HepG2 (cell line): ENCODE measurements around the gene FHIT. TPM values are rescaled to one million over a fixed set of nuclear protein-coding genes. Genes with fewer than 3 reads are reported as not detected.
A peak's percentile ranks its signal among the peaks of the same experiment; 100 is the strongest.

Source experiments
- AKNA ChIP-seq: sonication (generic); formaldehyde crosslinking; IDR thresholded peaks from 2 replicates; pipeline ENCODE4 v1.4.0; 2020; ENCODE audit warnings: missing genetic modification reagents, borderline replicate concordance
- GATA4 ChIP-seq: sonication (generic); IDR thresholded peaks from 2 replicates; pipeline ENCODE4 v1.6.1; 2016; ENCODE audit warnings: antibody characterized with exemption, low read depth, borderline replicate concordance
- KDM3A ChIP-seq: IDR thresholded peaks from 2 replicates; pipeline ENCODE4 v1.6.1; 2018; ENCODE audit warnings: low read depth, missing compliant biosample characterization
- MTF2 ChIP-seq: sonication (generic); formaldehyde crosslinking; IDR thresholded peaks from 2 replicates; pipeline ENCODE4 v1.5.0; 2020; ENCODE audit warnings: missing genetic modification reagents, borderline replicate concordance
- PATZ1 ChIP-seq: sonication (generic); formaldehyde crosslinking; IDR thresholded peaks from 2 replicates; pipeline ENCODE4 v1.4.0; 2020; ENCODE audit warnings: missing genetic modification reagents
- PRDM15 ChIP-seq: sonication (generic); formaldehyde crosslinking; IDR thresholded peaks from 2 replicates; pipeline ENCODE4 v1.4.0; 2020; ENCODE audit warnings: missing genetic modification reagents
- PRDM4 ChIP-seq: sonication (generic); formaldehyde crosslinking; IDR thresholded peaks from 2 replicates; pipeline ENCODE4 v1.9.0; 2021; ENCODE audit warnings: missing genetic modification reagents, borderline replicate concordance
- RBM22 ChIP-seq: fragments of 200-400 bp; formaldehyde crosslinking; optimal IDR thresholded peaks from 2 replicates; pipeline ENCODE3; 2017; ENCODE audit warnings: mild to moderate bottlenecking, low read length, moderate library complexity
- RFX1 ChIP-seq: fragments of 450-650 bp; IDR thresholded peaks from 2 replicates; pipeline ENCODE4 v1.6.1; 2017
- SNAPC5 ChIP-seq: sonication (generic); formaldehyde crosslinking; IDR thresholded peaks from 2 replicates; pipeline ENCODE4 v1.8.1; 2023; ENCODE audit warnings: mild to moderate bottlenecking, missing genetic modification reagents, borderline replicate concordance
- ZBTB26 ChIP-seq: IDR thresholded peaks from 2 replicates; pipeline ENCODE4 v1.6.1; 2016; ENCODE audit warnings: missing compliant biosample characterization, missing genetic modification reagents, borderline replicate concordance
- ZNF24 ChIP-seq: fragments of 450-650 bp; IDR thresholded peaks from 2 replicates; pipeline ENCODE4 v1.6.1; 2017; ENCODE audit warnings: antibody characterized with exemption, mild to moderate bottlenecking
- ZNF264 ChIP-seq: sonication (generic); formaldehyde crosslinking; IDR thresholded peaks from 2 replicates; pipeline ENCODE4 v1.4.0; 2020; ENCODE audit warnings: missing genetic modification reagents
- ZNF3 ChIP-seq: IDR thresholded peaks from 2 replicates; pipeline ENCODE4 v1.7.0; 2017; ENCODE audit warnings: inconsistent platforms
- ZNF558 ChIP-seq: sonication (generic); formaldehyde crosslinking; IDR thresholded peaks from 2 replicates; pipeline ENCODE4 v1.9.0; 2022; ENCODE audit warnings: mild to moderate bottlenecking, missing genetic modification reagents, borderline replicate concordance
- ZNF709 ChIP-seq: sonication (generic); formaldehyde crosslinking; IDR thresholded peaks from 2 replicates; pipeline ENCODE4 v1.5.0; 2020; ENCODE audit warnings: mild to moderate bottlenecking, missing genetic modification reagents
- polyA plus RNA-seq, 8 experiments: library from polyadenylated mRNA; depleted of rRNA in 3 of 8; stranded (reverse) in 7 of 8; unstranded in 1 of 8; fragments of >200 nt; fragmentation: Illumina TruSeq in 4 of 8; extraction: Trizol in 4 of 8; gene quantifications; 2 replicates each; pipeline versions ENCODE4 v1.2.1 to v1.2.3, GENCODE V29; 2011 to 2016; ENCODE audit warnings: low read depth in 4 of 8, missing spikeins in 1 of 8, mixed read lengths in 1 of 8; ENCODE audit not compliant: insufficient read depth in 1 of 8
- total RNA-seq, 5 experiments: library from RNA; depleted of rRNA; stranded (reverse); fragments of >200 nt; fragmentation: Illumina TruSeq; extraction: Trizol; gene quantifications; 2 replicates each; pipeline ENCODE4 v1.2.3, GENCODE V29; 2016; ENCODE audit warnings: low read depth in 1 of 5

FHIT gene
- total and polyA plus RNA-seq, 2 of the 13 experiments (the other 11 are each of a cell fraction or from before 2014, with no cell fraction given) = 4.0 to 4.6 TPM

- TF ChIP-seq ZBTB26 (no peak), GATA4 (peak; percentile 58; the same call in 1 of the 2 replicates), ZNF24 (no peak), PRDM15 (CRISPR knock-in tag) (no peak), ZNF709 (CRISPR knock-in tag) (no peak), AKNA (CRISPR knock-in tag) (no peak), KDM3A (CRISPR knock-in tag) (0 out of 2 replicates have a peak, but pooled peaks have one; percentile 28), MTF2 (CRISPR knock-in tag) (no peak), ZNF264 (CRISPR knock-in tag) (no peak), SNAPC5 (CRISPR knock-in tag) (no peak), PRDM4 (CRISPR knock-in tag) (no peak), PATZ1 (no peak), RBM22 (no peak), ZNF3 (CRISPR knock-in tag) (no peak), RFX1 (peak; percentile 72), ZNF558 (CRISPR knock-in tag) (no peak)
Observed at GRCh38 chr3:60967141-60967540, 284.1 kb downstream of the FHIT start (continued).
